ENCODE measurements around the gene TDP1.

DNA sequence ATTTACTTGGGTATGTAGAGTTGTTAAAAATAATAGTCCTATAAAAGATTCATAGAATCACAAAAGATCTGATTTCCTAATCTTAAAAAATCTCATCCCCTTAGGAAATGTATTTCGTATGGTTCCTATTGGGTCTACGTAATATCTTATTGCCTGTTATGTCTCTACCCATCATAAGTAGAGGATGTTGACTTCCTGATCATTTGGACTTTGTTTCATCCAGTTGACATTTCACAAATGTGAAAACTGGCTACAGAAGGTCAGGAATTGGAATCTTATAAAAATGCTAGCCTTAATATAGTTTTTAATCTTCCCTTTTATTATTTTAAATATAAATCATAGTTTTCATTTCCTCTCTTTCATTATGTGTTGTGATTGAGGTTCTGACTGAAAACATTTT lies 45.2 kb downstream of the TDP1 start:
- TF ChIP-seq CTCF (IDR thresholded peaks at IDR 0.05) = no peak
- no peak for TF ChIP-seq EZH2 (IDR thresholded peaks at IDR 0.05)
- no peak for TF ChIP-seq EZH2phosphoT487 (IDR thresholded peaks at IDR 0.05)

All from neural progenitor cell (in vitro differentiated cells).